D721Med (cell line): ENCODE results near the gene LRRC4B.

Experiments
- DNase-seq: peaks from one replicate; pipeline ENCODE4 v3.0.0; 2011; ENCODE audit warnings: low spot score; ENCODE audit not compliant: insufficient read length
- FAIRE-seq: peaks from 2 replicates; lab custom pipeline; 2011; peaks lifted over from hg19 to GRCh38; lab: Jason Lieb, UNC
- TF ChIP-seq, protein P1 (sequence below): IDR thresholded peaks from 2 replicates; pipeline ENCODE4 v1.5.1; 2012; ENCODE audit warnings: mild to moderate bottlenecking, control low read depth; ENCODE audit not compliant: insufficient read depth; ENCODE audit errors: missing control alignments

Gene LRRC4B

DNA sequence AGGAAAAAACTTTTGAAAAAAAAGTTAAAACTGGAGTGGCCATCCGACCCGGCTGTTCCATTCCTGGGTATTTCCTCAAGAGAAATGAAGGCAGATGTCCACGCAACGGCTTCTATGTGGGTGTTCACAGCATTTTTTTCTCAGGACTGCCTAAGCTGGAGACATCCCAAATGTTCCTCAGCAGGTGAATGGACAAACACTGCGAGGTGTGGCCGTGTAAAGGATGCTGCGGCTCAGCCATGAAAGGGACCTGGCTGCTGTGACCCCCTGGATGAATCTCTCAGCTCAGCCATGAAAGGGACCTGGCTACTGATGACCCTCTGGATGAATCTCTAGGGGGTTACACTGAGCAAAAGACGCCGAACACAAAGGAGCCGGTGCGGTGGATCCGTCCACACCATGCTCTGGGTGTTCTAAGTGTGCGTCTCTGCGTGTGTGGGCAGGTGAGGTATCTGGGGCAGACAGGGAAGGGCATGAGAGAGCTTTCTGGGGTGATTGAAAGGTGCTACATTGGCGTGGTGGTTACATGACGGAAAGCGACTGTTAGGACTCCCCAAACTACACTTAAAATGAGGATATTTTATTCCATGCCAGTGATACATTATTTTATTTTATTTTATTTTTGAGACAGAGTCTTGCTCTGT is 47.3 kb downstream of the LRRC4B start:
- TF ChIP-seq, protein P1, sequence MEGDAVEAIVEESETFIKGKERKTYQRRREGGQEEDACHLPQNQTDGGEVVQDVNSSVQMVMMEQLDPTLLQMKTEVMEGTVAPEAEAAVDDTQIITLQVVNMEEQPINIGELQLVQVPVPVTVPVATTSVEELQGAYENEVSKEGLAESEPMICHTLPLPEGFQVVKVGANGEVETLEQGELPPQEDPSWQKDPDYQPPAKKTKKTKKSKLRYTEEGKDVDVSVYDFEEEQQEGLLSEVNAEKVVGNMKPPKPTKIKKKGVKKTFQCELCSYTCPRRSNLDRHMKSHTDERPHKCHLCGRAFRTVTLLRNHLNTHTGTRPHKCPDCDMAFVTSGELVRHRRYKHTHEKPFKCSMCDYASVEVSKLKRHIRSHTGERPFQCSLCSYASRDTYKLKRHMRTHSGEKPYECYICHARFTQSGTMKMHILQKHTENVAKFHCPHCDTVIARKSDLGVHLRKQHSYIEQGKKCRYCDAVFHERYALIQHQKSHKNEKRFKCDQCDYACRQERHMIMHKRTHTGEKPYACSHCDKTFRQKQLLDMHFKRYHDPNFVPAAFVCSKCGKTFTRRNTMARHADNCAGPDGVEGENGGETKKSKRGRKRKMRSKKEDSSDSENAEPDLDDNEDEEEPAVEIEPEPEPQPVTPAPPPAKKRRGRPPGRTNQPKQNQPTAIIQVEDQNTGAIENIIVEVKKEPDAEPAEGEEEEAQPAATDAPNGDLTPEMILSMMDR, result no peak
- DNase-seq, result no peak
- no peak for FAIRE-seq

DNA sequence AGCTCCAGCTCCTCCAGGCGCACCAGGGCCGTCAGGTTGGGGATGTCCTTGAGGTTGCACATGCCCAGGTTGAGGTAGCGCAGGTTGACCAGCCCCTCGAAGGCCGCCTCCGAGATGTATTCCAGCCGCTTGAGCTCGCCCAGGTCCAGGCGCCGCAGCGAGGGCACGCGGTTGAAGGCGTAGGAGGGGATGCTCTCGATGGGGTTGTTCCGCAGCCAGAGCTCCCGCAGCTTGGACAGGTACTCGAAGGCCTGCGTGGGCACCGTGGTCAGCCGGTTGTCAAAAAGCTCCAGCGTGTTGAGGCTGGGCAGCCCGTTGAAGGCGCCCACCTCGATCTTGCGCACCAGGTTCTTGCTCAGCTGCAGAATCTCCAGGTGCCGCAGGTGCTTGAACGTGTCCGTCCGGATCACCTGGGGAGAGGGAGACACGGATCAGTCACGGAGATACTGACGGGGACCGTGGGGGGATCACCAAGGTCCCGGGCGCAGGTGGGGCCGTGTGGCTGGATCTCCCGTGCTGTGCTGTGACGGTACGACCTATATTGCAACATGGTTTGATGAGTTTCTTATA is 49.1 kb downstream of the LRRC4B start:
- DNase-seq, result no peak
- no peak for FAIRE-seq
- TF ChIP-seq, protein P1, result no peak

DNA sequence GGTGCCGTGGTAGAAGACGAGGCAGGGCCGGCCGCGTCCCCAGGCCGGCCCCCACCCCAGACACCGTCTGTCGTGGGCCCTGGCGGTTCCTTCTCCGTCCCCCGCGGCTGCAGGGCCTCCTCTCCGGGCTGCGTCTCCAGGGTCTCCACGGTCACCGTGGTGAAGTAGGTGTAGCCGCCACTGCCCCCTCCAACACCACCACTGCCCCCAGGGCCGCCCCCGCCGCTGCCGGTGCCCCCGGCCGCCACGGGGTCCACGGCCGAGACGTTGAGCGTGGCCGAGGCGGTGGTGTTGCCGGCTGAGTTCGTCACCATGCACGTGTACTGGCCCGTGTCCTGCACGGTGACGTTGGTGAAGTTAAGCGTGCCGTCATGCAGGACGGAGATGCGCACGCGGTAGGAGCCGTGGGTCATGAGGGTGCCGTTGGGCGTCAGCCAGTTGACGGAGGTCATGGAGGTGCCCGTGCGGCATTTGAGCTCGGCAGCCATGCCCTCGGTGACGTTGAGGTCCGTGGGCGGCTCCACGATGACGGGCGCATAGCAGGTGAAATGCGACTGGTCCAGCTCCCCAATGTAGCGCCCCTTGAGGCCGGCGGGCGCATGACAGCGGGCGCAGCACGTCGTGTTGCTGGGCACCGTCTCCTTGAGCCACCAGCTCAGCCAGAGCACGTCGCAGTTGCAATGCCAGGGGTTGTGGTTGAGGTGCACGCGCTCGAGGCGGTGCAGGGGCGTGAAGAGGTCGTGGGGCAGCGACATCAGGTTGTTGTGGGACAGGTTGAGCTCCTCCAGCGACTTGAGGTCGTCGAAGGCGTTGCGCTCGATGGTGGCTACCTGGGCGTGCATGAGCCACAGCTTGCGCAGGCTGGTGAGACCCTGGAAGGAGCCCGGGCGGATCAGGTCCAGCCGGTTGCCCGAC is 49.9 kb downstream of the LRRC4B start:
- no peak for FAIRE-seq
- no peak for DNase-seq
- TF ChIP-seq, protein P1, result no peak

DNA sequence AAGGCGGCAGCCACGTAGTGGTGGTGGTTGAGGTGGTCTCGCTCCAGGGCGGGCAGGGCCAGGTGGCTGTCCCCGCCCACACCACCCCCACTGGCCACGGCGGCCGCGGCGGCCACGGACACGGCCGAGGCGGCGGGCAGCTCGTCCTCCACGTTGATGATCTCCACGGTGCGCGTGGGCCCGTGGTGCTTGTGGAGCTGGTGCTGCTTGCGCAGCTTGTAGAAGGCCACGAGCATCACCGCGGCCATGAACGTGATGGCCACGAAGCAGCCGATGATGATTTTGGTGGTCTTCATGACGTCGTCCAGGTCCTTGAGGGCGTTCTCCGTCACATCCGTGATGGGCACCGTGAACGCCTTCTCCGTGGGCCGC is 50.5 kb downstream of the LRRC4B start:
- FAIRE-seq (no peak), DNase-seq (no peak)
- TF ChIP-seq, protein P1, result no peak

DNA sequence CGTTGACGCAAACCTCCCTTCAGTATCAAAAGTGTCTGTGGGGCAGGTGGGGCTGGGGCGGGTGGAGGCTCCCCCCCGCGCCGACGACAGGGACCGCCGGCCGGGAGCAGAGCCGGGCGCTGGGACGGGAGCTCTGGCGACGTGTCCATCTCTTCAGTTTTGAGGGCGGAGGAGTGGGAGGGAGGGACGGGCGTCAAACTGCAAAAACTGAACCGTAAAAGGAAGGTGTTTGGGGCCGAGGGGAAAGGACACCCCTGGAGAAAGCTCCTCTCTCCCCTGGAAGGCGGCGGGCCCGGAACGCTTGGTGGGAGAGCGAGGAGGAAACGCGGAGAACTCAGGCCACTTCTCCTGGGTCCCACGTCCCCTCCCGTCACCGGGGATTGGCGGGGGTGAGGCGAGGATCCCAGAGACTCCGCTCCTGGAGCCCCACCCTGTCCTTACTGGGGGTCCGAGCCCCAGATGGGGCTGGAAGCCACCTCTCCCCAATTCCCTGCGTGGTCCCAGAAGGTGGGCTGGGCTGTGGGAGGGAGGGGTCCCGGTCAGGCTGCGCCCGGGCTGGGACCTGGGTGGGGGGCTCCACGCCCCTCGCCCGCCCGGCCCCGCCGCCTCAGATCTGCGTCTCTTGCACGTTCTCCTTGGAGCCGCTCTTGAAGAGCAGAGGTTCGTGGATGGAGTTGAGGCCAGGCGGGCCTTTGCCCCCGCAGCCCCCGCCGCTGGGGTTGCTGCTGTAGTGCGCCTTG is 51.1 kb downstream of the LRRC4B start:
- TF ChIP-seq, protein P1, result no peak
- DNase-seq (no peak), FAIRE-seq (no peak)

DNA sequence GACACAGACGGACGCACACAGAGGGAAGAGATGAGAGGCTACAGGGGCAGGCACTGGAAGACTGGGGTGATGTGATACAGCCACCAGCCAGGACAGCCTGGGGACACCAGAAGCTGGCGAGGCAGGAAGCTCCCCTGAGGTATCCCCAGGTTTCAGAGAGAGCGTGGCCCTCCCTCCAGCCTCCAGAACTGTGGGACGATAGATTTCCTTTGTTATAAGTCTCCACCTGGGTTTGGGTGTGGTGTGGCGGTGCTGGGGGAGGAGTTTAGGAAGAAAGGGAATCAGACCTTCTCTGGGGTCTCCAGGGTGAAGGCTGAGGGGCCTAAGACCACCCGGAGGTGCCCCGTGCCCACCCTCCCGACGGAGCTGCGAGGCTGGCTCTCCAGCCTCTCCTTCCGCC is 51.8 kb downstream of the LRRC4B start:
- TF ChIP-seq, protein P1, result no peak
- no peak for DNase-seq
- no peak for FAIRE-seq
